Measurements from ENCODE around the gene DOLPP1.
"Not testable (repeated sequence)": the region's sequence is repeated elsewhere in the genome, so short reads cannot be mapped to it uniquely, and the experiment has no call there.

The DOLPP1 gene

DNA sequence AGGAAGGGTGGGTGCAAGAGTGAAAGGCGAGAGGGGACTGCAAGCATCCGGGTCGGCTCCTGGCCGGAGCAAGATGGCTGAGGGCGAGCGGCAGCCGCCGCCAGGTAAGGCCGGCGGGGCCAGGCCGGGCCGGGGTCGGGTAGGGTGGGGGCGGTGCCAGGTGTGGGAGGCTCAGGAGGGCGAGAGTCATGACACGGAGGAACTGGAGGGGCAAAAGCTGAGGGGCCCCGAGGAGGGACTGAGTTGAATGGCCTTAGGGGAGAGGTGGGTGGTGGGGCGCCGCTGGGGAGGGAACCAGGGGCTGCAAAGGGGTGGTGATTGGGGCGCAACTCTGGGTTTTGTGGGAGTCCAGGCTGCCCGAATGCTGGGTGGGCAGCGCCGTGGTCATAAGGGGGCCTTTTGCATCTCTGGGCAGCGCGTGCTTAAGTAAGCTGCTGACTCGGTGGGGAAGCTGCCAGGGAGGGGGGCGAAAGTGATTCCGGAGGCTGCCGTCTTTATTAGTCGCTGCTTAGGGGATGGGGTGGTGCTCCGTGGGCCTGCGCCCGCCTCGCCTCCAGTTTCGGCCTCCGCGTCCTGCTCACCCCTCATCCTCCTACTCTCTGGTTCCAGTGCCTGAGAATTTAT is 30.7 kb downstream of the DOLPP1 start:
- DNase-seq (ENCODE audit: low spot score), result no peak

DNA sequence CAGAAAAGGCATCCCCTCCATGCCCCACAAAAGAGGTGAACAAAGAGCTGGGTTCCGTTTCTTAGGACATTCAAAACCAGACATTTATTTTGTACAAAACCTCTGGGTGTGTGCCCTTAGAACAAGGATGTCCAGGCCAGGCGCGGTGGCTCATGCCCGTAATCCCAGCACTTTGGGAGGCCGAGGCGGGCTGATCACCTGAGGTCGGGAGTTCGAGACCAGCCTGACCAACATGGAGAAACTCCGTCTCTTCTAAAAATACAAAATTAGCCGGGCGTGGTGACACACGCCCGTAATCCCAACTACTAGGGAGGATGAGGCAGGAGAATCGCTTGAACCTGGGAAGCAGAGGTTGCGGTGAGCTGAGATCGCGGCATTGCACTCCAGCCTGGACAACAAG is 31.6 kb downstream of the DOLPP1 start:
- DNase-seq (ENCODE audit: low spot score), result not testable (repeated sequence)

DNA sequence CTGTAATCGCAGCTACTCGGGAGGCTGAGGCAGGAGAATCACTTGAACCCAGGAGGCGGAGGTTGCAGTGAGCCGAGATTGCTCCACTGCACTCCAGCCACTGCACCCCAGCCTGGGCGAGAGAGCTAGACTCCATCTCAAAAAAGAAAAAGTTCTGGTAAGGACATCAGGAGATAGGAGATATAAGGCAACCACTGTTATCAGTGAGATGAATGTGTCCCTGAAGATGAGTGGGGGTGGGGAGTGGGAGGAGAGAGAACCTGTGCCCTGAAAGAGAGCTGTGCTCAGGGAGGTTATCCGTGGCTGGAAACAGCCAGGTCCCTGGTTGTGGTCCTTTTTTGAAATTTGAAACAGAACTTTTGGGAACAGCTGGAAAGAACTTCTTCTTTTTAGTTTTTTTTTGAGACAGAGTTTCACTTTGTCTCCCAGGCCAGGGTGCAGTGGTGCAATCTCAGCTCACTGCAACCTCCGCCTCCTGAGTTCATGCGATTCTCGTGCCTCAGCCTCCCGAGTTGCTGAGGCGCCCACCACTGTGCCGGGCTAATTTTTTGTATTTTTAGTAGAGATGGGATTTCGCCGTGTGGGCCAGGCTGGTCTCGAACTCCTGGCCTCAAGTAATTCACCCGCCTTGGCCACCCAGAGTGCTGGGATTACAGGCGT is 32.9 kb downstream of the DOLPP1 start:
- DNase-seq (ENCODE audit: low spot score), result no peak

- no peak for DNase-seq (ENCODE audit: low spot score)
These were observed 37.9 kb downstream of the DOLPP1 start for GRCh38 chr9:129118799-129119198.

- DNase-seq (ENCODE audit: low spot score), result no peak
These were observed 40.6 kb downstream of the DOLPP1 start for GRCh38 chr9:129121483-129121882.

DNA sequence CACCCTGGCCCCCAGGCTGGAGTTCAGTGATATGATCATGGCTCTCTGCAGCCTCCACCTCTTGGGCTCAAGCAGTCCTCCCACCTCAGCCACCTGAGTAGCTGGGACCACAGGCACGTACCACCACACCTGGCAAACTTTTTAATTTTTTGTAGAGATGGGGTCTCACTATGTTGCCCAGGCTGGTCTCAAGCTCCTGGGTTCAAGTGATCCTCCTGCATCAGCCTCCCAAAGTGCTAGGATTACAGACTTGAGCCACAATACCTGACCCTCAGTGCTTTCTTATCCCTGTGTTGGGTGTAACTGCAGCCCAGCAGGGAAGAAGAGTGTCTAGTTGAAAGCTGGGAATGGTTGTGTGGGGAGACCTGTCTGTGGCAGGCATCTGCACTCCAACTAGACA is 41.2 kb downstream of the DOLPP1 start:
- no peak for DNase-seq (ENCODE audit: low spot score)

DNA sequence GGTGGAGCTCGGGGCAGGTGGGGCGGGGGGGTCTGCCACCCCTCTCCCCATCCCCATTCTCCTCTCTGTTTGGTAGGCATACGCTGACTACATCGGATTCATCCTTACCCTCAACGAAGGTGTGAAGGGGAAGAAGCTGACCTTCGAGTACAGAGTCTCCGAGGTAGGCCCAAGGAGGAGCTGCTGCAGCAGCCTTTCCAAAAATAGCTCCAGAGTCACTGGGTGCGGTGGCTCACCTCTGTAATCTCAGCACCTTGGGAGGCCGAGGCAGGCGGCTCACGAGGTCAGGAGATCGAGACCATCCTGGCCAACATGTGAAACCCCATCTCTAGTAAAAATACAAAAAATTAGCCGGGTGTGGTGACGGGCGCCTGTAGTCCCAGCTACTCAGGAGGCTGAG is 42.1 kb downstream of the DOLPP1 start:
- DNase-seq (ENCODE audit: low spot score), result not testable (repeated sequence)

DNA sequence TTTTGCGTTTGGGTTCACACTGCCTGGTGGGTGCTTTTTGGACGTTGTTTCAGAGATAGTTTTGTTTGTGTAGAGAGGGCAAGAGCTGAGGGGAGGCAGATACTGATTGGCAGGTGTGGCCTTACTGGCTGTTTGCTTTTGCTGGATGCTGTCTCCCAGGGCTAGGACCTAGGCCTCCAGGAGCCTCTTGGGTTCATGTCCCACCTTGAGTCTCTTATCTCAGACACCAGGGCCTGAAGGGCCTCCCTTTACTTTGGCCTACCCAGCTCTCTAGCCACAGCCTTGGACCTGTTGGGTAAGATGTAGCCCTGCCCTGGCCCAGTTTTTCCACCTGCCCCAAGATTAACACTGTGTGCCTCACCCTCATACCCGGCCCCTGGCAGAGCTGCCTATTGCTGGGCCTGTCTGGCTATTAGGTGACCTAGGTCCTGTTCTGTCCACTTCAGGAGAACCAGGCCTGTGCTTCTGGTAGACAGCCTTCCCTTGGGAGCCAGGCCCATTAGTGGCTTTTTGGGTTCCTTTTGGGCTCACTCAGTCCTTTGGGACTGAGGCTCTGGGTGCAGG is 43.7 kb downstream of the DOLPP1 start:
- no peak for DNase-seq (ENCODE audit: low spot score)

DNA sequence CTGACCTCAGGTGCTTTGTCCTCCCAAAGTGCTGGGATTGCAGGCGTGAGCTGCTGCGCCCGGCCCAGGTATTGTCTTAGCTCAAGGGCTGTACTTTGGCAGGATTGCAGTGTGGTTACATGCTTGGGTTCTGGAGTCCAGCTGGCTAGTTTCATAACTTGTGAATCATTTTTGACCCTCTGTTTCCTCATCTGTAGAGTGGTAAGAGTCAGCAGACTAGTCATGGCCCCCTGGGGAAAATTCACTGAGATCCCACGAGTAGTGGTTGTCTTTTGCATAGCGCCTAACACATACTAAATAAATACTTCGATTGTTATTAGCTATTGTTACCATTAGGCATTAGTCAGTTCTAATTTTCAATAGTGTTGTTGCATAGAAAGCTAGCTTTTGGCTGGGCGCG is 44.6 kb downstream of the DOLPP1 start:
- no peak for DNase-seq (ENCODE audit: low spot score)

DNA sequence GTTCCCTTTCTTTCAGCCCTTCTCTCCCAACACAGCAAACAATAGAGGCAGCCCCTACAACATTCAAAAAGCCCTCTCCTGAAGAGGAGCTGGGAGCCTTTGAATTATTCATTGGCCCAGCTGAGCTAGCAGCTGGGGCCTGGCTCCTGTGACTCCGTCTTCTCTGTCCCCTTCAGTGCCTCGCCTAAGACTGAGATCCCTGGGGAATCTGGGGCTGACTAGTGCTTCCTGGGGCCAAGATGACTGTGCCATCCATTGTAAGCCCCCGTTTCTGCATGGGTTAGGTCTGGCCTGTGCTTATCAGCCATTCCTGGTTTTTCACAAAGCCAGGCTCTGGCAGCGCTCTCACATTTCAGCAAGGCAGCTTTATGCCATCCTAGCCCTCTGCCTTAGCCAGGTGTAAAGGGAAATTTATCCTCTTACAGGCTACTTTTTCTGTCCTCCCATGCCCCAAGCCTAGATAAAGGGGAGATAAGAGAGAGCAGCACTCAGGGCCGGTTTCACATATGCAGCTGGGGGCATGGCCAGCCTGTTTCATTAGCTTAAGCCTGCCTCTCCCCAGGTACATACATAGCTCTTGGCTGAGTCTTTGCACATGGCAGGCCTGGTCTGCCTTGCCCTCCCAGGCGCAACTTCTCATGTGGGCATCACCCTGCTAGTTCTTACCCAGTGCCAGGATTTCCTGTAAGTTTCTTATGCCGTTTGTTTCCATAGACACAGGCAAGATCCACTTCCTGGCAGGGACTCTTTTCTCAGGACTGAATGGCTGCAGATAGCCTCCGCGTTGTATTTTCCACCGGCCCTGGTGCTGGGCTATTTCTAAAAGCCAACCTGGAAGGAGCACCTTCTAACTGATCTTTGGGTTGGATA is 46.1 kb downstream of the DOLPP1 start:
- DNase-seq (ENCODE audit: low spot score), result no peak

DNA sequence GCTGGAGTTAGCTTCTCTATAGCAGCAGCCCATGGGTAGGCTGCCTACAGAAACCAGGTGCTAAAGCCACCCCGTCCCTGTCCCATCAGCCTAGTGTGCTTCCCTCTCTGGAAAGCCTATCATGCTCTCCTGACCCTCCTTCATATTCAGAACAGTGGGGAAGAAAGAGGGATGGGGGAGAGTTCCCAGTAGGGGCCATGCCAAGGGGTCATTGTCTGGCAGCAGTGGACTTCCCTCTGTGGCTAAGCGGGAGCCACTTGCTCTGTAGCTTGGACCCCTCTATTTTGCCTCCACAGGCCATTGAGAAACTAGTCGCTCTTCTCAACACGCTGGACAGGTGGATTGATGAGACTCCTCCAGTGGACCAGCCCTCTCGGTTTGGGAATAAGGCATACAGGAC is 47.8 kb downstream of the DOLPP1 start:
- DNase-seq (ENCODE audit: low spot score), result no peak

- DNase-seq (ENCODE audit: low spot score), result not testable (repeated sequence)
These were observed 49.4 kb downstream of the DOLPP1 start for GRCh38 chr9:129130271-129130670.

DNA sequence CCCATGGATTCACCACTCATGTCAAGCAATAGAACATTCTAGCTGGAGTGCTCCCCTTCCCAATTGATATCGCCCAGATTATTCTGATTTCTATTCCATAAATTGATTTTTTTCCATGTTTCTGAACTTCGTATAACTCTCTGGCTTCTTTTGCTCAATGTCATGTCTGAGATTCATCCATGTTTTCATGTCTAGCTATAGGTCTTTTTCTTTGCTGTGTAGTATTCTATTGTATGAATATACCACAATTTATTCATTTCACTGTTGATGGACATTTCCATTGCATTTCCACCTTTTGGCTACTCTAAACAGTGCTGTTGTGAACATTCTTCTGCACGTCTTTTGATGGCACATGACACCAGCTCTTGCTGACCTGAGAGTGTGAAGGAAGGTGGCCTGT is 49.9 kb downstream of the DOLPP1 start:
- DNase-seq (ENCODE audit: low spot score), result no peak

- peak; percentile 83 for DNase-seq (ENCODE audit: low spot score)
These were observed 50.6 kb downstream of the DOLPP1 start for GRCh38 chr9:129131300-129132145.

DNA sequence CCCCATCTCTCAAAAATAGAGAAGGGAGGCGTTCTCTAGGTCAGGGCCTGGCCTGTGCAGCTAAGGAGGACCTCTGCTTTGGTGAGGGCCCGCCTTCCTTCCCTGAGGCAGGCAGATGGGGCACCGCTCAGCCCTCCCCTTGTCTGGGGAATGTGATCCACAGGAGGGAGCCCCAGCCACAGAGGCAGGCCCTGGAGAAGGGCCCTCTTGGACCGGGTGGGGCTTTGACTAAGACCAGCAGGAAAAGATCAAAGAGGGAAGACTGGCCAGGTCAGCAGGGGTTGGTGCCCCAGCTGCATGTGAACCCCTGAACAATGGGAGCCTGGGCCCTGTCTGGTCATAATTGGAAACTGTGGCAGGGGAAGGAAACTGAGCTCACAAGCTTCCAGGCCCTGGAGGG is 52.2 kb downstream of the DOLPP1 start:
- no peak for DNase-seq (ENCODE audit: low spot score)

DNA sequence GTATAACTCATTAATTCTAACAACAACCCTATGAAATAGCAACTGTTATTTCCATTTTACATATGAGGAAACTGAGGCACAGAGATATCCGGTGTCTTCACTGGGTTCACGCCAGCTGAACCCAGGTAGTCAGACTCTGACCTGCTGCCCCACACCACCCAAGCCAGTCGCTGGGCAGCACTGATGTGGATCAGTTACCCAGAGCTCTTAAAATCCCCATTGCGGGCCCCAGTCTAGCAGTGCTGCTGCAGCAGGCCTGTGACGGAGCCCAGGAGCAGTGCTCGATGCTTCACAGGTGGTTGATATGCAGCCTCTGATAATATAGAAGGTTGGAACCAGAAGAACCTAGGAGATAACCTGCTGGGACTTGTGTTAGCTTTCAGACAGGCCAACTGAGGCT is 54.6 kb downstream of the DOLPP1 start:
- DNase-seq (ENCODE audit: low spot score), result no peak

GRCh38 chr9:129136446-129137035 is 55.6 kb downstream of the DOLPP1 start:
- DNase-seq (ENCODE audit: low spot score), result no peak

DNA sequence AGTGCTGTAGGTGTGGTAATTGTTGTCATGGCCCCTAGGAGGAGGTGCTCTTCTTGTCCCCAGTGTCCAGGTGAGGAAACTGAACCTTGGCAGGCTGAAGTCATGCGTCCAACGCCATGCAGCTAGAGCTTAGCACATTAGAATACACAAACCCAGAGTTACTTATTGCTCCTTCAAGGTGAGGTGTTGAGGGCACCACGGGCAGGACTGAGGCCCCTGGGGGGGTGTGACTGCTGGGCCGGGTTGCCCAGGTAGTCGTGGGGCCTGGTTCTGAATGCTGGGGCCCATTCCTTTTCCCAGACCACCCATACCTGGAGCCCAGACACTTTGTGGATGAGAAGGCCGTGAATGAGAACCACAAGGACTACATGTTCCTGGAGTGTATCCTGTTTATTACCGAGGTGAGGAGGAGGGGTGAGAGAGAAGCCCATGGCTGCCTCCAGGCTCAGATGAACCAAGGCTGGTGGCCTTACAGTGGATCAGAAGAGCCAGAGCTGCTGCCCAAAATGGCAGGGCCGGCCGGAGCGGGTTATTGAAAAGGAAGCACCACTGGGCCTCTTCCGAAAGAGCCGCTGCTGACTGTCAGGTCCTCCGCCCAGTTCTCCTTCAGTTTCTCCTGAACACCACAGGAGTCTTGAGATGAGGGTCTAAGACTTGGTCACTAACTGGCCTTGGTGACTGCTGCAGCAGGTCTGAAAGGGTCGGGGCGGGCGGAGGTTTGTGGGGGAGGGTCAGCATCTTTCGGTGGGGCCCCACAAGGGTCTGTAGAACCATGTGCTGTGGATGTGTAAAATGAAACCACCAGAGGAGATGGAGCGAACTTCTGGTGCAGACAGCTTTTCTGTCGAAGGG is 56.6 kb downstream of the DOLPP1 start:
- DNase-seq (ENCODE audit: low spot score), result no peak

GRCh38 chr9:129138144-129138462 is 57.2 kb downstream of the DOLPP1 start:
- DNase-seq (ENCODE audit: low spot score), result no peak

DNA sequence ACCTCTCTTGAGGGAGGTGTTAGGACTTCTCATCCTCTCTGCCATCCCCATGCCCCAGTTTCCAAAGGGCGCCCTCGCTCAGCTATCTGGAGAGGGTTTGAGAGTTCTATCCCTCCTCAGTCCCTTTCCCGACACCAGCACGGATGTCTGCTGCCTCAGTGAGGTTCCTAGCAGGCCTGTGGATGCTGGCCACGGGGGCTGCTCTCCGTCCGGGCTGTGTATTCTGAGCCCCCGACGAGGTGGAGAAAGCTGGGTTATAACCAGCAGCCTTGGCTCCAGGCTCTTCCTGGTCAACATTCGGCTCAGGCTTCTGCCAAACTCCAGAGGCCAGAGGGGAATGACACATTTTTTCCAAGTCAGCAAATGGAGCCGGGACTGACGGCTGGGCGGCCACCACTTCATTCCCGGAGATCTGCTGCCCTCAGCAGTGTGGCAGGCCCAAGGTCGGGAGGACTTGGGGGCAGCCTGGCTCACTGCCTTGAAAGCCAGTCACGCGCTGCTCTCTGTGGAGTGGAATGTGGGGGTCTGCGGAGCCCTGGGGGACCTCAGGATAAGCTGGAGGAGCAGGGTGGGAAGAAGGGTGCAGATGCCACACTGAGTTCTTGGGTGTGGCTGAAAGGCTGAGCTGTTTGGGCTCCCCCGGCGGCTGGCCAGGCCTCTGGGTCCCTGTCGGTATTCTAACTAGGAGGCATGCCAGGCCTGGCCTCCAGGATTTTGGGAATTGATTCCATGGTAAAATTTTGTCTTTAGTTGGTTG is 57.7 kb downstream of the DOLPP1 start:
- no peak for DNase-seq (ENCODE audit: low spot score)

Measured in CD4-positive, alpha-beta T cell treated with Interleukin-6 at 100 ng/mL for 8 hours (primary cell).